Fibroblast of the conjunctiva (primary cell): ENCODE measurements around the gene CEP350.
A peak's percentile ranks its signal among the peaks of the same experiment; 100 is the strongest.
"Not testable (repeated sequence)": the region's sequence is repeated elsewhere in the genome, so short reads cannot be mapped to it uniquely, and the experiment has no call there.

Experiments used
- DNase-seq: peaks from one replicate; pipeline ENCODE4 v3.0.0-alpha.2; 2010; ENCODE audit warnings: low read depth

The CEP350 gene

DNA sequence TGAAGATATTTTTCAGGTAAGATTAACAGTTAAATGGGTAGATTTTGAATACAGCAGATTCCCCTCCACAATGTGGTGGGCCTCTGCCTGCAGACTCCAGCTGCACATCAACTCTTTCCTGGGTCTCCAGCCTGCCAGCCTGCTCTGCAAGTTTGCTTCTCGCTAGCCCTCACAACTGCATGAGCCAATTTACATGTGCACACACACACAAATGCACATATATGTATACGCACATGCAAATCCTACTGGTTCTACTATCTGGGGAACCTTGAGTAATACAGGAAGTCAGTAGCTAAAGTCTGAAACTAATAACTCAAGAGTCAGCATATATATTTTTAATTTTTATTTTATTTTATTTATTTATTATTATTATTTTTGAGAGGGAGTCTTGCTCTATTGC, 165.2 kb downstream of the CEP350 start:
- no peak for DNase-seq

DNA sequence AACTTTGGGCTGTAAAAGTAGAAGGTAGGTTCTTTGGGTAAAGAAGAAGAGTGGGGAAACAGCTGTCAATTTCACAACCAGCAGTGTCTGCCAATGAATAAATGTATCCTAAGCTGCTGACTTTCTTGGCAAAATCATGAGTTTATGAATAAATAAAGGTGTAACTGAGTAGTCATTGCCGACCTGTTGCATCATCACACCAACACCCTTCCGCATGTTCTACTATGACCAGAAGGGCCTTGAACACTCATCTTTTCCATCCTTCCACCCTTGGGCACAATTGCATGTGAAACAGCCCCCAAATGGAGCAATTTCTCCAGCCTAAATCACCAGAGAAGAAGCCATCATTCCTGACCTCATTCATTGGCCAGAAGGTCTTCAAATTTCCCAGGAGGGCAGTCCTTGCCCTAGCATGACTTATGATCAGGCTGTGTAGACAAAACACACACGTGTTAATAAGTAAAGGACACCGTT, 168.9 kb downstream of the CEP350 start:
- peak; percentile 55 for DNase-seq

DNA sequence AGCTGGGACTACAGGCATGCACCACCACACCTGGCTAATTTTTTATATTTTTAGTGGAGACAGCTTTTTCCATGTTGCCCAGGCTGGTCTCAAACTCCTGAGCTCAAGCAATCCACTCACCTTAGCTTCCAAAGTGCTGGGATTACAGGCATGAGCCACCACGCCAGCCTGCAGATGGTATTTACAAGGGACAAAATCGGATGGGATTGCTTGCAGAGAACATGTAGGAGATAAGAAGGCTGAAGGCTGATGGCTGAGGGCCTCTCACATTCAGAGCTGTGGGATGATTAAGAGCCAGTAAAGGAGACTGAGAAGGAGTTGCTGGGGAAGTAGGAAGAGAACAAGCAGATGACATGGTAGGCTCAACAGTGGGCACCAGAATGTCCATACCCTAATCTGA, 176.0 kb downstream of the CEP350 start:
- DNase-seq: no peak

DNA sequence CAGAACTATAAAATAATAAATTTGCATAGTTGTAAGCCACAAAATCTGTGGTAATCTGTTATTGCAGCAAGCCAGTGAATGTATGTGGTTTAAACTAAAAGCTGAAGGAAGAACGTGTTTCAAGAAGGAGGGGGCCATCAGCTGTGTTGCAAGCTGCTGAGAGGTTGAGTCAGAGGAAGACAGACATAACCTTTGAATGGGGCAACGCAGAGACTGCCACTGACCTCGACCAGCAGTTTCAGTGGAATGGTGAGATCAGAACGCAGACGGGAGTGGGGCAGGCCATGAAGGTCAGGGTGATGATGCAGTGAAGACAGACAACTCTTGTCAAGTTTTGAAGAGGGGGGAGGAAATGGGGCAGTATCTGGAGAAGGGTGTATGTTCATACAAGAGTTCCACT, 176.9 kb downstream of the CEP350 start:
- DNase-seq: peak; percentile 51

DNA sequence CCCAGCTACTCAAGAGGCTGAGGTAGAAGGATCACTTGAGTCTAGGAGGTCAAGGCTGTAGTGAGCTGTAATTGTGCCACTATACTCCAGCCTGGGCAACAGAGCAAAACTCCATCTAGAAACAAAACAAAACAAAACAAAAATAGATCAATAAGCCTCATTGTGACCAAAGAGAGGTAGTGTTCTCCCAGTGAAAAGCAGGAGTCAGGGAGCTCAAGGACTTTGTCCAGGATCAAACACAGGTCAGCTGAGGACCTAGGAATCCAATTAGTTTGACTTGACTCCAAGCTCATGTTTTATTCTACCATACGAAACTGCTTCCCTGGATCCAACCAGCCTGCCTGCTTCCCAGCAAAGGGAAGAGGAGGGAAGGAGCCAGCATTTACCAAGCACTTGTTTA, 178.6 kb downstream of the CEP350 start:
- no peak for DNase-seq

DNA sequence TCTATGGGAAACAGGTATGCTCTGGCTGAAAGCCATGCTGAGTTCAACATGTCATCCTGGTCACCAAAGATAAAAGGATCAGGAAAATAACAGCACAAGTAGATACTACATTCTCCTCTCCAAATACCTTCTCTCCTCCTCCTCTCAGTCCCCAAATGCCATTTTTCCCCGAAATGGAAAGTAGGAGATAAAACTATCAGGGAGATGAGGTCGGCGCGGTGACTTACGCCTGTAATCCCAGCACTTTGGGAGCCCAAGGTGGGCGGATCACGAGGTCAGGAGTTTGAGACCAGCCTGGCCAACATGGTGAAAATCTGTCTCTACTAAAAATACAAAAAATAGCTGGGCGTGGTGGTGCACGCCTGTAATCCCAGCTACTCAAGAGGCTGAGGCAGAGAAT, 179.1 kb downstream of the CEP350 start:
- not testable (repeated sequence) for DNase-seq

DNA sequence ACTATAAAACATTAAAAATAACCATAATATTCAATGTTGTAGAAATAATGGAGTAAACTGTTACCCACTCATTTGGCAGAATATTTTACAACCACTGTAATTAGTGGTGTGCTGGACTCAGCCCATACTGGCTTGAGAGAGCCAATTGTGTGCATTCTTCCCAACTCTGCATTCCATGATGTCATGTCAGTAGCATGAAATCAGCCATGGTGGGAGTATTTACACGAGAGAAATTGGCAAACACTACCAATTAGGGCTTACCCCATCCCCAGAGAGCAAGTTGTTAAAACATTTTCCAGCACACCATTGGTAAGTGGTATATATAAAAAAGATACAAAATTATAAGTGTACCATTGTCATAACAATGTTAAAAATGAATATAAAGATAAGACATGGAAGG, 180.9 kb downstream of the CEP350 start:
- no peak for DNase-seq

DNA sequence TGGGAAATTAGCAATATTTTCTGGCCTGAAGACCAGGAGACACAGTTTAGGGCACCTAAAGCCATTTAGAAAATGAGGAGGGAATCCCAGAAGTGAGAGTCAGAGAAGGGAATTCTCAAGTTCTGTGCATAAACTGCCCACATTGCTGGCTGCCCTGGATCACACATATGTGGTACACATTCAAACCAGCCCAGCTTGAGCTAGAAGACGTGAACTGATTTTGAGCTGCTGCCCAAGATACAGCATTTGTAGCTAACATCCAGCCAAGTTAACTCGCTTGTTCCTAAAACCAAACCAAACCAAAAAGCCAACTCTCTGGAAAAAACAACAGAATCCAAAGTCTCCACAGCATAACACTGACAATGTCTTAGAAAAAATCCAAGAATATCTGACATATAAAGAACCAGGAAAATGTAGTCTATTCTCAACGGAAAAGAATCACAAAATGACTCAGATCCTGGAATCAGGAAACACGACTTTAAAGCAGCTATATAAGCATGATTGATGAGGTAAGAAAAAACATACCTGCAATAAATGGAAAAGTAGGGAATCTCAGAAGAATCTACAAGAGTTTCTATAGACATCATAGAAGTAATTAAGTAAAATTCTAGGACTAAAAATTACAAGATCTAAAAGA, 181.8 kb downstream of the CEP350 start:
- DNase-seq: no peak

DNA sequence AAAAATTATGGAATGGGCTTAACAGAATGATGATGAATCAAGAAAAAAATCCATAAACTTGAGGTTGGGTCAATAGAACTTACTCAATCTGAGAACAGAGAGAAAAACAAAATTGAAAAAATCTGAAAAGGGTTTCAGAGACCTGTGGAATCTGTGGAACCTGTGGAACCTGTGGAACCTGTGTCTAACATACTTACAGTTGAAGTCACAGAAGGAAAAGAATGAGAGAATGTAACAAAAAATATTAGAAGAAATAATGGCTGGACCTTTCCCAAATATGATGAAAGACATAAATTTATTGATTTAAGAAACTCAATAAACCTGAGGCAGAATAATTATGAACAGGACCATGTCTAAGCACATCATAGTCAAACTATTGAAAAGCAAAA, 182.4 kb downstream of the CEP350 start:
- DNase-seq: no peak

DNA sequence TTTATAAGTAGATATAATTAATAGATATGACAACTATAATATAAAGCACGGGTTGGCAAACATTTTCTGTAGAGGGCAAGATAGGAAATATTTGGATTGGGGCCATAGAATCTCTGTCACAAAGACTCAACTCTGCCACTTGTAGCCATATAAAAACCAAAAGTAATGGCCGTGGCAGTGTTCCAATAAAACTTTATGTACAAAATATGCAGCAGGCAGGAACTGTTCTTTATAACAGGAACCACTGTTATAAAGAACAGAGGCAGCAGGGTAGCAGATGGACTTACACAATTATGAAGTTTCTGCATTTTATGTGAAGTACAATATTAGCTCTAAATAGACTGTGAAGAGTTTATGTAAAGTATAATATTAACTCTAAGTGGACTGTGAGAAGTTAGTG, 183.2 kb downstream of the CEP350 start:
- DNase-seq: no peak

DNA sequence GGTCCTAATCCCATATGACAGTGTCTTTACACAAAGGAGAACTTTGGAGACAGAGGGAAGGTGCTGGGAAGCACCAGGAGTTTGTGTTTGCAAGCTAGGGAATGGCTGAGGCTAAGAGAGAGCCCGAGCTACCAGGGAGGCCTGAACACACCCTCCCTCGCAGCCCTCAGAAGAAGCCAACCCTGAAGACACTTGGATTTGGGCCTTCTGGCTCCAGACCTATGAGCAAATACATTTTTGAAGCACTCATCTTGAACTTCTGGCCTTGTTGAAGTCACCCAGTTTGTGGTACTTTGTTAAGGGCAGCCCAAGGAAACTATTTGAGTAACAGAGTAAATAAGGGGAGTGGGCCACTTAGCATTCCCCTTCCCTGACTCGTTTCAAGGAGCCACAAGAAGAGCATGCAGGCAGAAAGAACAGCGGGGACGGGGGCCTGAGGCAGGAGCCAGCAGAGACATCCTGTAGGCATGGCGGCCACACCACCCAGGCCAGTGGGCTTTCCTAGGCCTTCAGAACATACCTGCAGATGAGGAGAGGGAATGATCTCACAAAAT, 186.8 kb downstream of the CEP350 start:
- no peak for DNase-seq

DNA sequence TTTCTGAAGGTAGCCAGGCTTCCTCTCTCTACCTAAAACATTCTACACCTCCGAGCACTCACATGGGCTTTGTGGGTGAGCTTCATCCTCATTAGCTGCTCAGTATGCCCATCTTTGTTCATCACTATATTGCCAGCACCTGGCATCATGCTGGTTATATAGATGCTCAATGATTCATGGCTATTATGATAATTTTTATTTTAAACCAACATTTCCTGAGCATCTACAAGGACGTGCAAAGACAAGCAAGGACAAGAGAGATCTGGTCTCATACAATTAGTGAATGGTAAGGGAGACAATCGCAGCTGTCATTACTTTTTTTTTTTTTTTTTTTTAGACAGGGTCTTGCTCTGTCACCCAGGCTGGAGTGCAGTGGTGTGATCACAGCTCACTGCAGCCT, 188.7 kb downstream of the CEP350 start:
- no peak for DNase-seq

DNA sequence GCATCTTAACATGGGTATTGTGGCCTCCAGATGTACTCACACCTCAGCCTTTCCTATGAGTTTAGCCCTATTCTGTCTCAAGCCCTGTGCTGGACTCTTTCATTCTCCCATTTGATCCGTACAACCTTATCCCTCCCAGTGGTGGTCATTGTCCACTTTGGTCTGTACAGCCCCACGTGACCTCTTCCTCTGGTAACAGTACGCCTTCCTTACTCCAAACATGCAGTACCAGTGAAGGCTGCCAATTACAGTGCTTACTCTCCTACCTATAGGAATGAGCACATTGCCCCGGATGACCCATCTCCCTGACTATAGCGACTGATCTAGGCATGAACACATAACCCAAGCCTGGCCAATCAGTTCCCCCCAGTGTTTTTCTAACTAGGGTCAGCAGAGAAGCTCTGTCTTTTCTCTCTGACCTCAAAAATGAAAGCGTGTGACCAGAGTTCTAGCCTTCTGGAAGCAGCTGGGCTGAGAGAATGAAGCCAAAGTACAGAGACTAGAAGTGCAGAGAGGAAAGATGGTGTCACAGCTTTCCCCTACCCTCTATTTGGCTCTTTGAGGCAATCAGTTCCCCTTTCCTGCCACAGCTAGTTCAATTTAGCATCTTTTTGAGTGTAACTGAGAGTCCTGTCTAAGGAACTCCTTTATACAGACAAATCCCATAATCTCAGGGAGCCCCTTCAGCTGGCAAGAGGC, 190.2 kb downstream of the CEP350 start:
- DNase-seq: no peak

DNA sequence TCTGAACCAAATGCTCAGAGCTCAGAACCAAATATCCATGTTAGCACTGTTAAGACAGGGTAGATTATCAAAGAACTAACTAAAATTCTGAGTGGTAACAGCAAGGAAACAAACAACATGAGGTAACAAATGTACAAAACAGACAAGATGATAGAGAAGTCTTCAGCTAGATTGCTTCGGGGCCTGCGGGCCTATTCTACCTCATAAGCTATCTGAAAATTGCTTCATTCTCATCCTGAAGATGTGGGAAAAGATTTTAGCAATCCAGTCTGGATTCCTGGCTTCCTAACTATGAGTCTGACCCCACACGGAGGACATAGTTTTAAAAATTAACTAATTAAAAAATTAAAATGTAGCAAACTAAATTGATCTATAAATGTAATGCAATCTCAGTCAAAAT, 190.8 kb downstream of the CEP350 start:
- DNase-seq: no peak

DNA sequence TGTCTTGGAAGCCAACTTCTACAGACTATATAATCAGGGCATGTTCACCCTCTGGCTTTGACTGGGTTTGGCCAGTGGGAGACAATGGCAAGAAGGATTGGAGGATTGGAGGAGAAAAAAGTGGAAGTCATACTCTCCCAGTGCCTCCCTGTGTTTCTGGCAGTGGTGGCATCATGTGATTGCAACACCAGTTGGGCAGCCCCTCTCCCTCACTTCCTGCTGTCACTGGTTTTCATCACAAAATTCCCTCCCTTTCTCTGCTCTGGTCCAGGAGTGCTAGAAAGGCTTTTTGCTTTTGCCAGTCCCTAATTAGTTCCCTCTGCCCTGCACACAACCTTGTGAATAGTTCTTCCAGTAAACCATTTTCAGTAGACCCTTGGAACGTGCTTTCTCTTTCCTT, 196.4 kb downstream of the CEP350 start:
- DNase-seq: no peak

DNA sequence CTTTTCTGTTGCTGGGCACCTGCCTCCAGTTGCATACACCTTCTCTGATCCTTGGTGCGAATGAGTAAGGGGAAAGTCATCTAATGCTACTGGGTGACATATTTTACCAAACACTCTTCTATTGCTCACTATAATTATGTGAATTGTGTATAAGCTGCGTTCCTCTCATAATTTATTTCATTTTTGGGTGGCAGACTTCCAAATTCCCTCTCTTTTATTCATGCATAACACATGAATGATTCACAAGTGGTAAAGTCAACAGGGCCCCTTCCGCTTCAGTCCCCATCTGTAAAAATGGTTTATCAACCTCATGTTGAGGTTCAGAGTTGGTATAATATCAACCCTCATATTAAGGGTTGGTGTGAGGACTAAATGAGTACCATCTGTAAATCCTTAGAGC, 196.9 kb downstream of the CEP350 start:
- no peak for DNase-seq

DNA sequence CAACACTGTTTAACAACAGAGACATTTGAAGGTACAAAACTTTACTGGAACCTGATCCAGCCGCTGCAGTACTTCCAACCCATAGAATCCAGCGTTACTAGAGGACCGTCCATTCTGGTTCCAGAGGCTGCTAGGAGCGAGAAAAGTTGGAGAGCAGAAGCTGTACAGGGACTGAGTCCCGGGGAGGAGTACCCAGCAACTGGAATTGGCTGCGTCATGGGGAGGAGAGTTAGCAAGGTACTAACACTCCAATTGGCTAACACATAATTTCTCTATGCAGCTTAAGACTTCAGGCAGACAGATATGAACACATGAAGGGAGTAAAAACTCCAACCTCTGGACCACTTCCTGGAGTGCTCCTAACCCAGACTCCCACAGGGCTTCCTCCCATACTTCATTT, 198.0 kb downstream of the CEP350 start:
- DNase-seq: no peak

DNA sequence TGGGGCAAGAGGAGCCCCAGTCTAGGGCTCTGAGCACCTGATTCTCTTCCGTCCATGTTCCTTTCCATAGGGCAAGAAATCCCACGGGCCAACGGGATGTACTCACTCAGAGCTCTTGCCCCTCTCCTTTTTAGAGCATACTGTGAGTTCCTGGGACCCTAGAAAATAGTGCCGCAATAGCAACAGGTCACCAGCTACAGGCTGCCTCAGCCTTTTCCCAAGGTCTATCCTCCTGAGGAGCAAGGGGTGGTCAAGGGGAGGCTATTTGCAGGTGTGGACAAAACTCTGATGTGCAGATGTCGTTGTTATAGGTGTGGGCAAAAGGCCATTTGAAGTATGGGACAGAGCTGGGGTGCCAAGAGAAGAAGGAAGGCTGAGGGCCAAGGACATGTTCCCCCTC, 198.4 kb downstream of the CEP350 start:
- DNase-seq: no peak

DNA sequence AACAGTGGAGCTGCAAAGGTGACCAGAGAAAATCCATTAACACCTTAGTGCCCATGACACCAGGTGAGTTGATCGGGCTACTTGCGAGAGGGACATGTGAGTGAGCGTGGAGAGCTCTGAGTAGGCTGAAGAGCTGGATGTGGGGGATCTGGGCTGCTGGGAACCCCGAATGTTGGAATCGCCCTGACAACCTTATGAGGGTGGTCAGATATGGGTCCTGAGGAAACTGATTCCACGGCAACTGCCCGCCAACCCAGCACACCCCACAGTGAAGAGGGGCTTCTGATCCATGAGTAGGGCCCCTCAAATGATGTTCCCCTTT, 199.4 kb downstream of the CEP350 start:
- DNase-seq: no peak

DNA sequence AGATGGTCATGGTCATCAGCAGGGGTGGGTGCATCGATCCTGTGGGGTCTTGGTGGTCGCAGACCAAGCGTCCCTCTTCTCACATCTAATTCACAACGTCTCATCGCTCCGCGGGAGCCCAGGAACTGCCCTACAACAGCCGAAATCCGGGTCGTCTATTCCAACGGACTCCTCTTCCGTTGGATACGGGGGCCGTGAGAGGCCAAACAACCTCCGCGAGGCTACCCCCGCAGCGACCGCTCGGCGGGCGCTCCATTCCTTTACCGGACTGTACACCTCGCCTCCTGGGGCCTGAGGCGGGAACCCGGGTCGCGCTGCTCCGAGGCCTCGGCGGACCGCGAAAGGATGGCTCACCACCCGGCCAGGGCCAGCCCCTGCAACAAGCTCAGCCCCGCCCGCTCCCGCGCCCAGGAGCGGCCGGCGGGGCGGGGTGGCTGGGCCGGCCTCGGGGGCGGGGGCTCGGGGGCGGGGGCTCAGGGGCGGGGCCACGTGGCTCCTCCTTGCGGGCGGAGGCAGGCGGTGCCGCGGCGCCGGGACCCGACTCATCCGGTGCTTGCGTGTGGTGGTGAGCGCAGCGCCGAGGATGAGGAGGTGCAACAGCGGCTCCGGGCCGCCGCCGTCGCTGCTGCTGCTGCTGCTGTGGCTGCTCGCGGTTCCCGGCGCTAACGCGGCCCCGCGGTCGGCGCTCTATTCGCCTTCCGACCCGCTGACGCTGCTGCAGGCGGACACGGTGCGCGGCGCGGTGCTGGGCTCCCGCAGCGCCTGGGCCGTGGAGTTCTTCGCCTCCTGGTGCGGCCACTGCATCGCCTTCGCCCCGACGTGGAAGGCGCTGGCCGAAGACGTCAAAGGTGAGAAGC, 199.9 kb downstream of the CEP350 start, which contains the start of gene QSOX1:
TSS of gene QSOX1 (plus strand) at position 545 of the 857 bp plus-strand sequence. CDS start at position 584, 39 bp downstream.
- peak; percentile 68 for DNase-seq

DNA sequence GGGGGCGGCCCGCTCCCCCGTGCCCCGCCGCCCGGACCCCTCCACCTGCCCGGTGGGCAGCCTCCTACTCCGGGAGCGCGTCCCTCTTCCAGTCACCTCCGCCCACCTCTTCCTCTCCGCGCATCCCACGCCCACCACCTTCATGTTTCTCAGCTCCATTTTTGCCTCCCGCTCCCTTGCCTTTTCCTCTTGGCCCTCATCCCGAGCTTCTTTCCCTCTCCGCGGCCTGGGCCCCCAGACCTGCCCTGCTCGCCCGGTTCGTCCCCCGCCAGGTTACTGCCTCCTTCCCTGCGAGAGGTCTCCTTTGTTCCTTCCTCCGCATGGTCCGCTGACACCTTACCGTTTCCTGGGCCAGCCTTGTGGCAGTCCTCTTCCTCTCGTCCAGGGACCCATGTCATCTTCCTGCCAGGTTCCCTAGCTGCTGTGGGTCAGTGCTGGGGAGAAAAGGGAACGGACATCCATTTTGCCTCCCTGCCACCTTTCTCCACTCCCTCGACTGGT, 200.6 kb downstream of the CEP350 start:
- no peak for DNase-seq

DNA sequence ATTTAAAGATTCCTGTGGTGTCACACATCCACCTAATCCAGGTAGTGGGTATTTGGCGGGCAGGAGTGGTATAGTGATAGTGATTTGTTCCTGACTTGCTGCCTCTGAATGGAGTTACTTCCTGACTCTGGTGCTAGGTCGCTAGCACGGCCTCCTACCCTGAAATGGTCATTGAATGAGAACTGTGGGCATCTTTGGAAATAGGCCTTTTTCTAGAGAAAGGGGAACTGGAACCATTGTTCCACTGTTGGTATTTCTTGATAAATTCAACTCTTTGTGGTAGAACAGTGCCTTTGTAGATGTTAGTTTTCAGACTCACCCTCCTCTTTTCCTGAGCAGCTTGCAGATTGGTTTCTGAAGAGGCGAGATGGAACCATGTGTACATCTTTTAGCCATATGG, 201.6 kb downstream of the CEP350 start:
- no peak for DNase-seq
